Stimulated activated naive CD8-positive, alpha-beta T cell treated with anti-CD3 and anti-CD28 coated beads, Interleukin-15, Interleukin-2, amounts not matched to agents 100 U/mL and 50 U/mL, for 24 hours (primary cell): ENCODE measurements around the gene BIVM.

Source experiments
- ATAC-seq: fragments of 150-1000 bp; cut with Tn5 transposase; one replicate; pipeline ENCODE4 v1.10.0; 2021
- DNase-seq: peaks from one replicate; pipeline ENCODE4 v3.0.0; 2021

The BIVM gene

GRCh38 chr13:102845289-102845629 is 46.3 kb downstream of the BIVM start:
- DNase-seq (no peak), ATAC-seq (peak; percentile 8)

- ATAC-seq (peak; percentile 88), DNase-seq (peak; percentile 96)
Measured at GRCh38 chr13:102845630-102846260, 46.8 kb downstream of the BIVM start, which contains the start of gene ERCC5. Gene ERCC5, plus strand, starts transcription at chr13:102846032. Its CDS starts 235 bp downstream, at chr13:102846267.

- peak; percentile 34 for ATAC-seq
Measured at GRCh38 chr13:102846261-102847015, 47.5 kb downstream of the BIVM start.

GRCh38 chr13:102847272-102848234 is 48.6 kb downstream of the BIVM start:
- ATAC-seq (no peak), DNase-seq (no peak)

More at GRCh38 chr13:102846261-102847015, 47.5 kb downstream of the BIVM start:
- peak; percentile 57 for DNase-seq

- DNase-seq = no peak
- no peak for ATAC-seq
Measured at GRCh38 chr13:102848956-102849355, 50.0 kb downstream of the BIVM start.

- no peak for ATAC-seq
- DNase-seq = no peak
Measured at GRCh38 chr13:102852556-102852955, 53.6 kb downstream of the BIVM start.

GRCh38 chr13:102854675-102855074 is 55.8 kb downstream of the BIVM start:
- DNase-seq (no peak), ATAC-seq (peak; percentile 69)

- ATAC-seq = no peak
- no peak for DNase-seq
Measured at GRCh38 chr13:102856557-102856956, 57.6 kb downstream of the BIVM start.

GRCh38 chr13:102862624-102863210 is 63.8 kb downstream of the BIVM start:
- DNase-seq (no peak), ATAC-seq (no peak)

- DNase-seq = no peak
- ATAC-seq = no peak
Measured at GRCh38 chr13:102863590-102863989, 64.7 kb downstream of the BIVM start.

- DNase-seq (no peak), ATAC-seq (no peak)
Measured at GRCh38 chr13:102868366-102868936, 69.5 kb downstream of the BIVM start.

- no peak for DNase-seq
- ATAC-seq = no peak
Measured at GRCh38 chr13:102869948-102870676, 71.2 kb downstream of the BIVM start.

GRCh38 chr13:102870677-102871415 is 71.9 kb downstream of the BIVM start:
- DNase-seq (peak; percentile 43), ATAC-seq (peak; percentile 68)

GRCh38 chr13:102872131-102872530 is 73.2 kb downstream of the BIVM start:
- DNase-seq (no peak), ATAC-seq (no peak)

GRCh38 chr13:102872531-102872930 is 73.6 kb downstream of the BIVM start:
- ATAC-seq (no peak), DNase-seq (no peak)

- peak; percentile 86 for ATAC-seq
Measured at GRCh38 chr13:102873653-102874052, 74.7 kb downstream of the BIVM start.

GRCh38 chr13:102875256-102875655 is 76.3 kb downstream of the BIVM start:
- DNase-seq (no peak), ATAC-seq (no peak)

More at GRCh38 chr13:102873653-102874052, 74.7 kb downstream of the BIVM start:
- DNase-seq = no peak

- ATAC-seq (no peak), DNase-seq (no peak)
Measured at GRCh38 chr13:102877303-102877702, 78.4 kb downstream of the BIVM start.

GRCh38 chr13:102878481-102878880 is 79.6 kb downstream of the BIVM start:
- ATAC-seq = no peak

GRCh38 chr13:102879793-102880499 is 81.0 kb downstream of the BIVM start:
- no peak for ATAC-seq
- no peak for DNase-seq

More at GRCh38 chr13:102878481-102878880, 79.6 kb downstream of the BIVM start:
- no peak for DNase-seq
